T-helper 2 cell treated with Interferon-gamma antibody and Interleukin-4, amounts not matched to agents 5 μg/mL and 100 μg/mL, for 36 hours (primary cell): ENCODE results near the gene FAM163A.
"Not testable (repeated sequence)": the region's sequence is repeated elsewhere in the genome, so short reads cannot be mapped to it uniquely, and the experiment has no call there.

Source experiments
- DNase-seq: peaks from one replicate; pipeline ENCODE4 v3.0.0; 2021; ENCODE audit warnings: low spot score
- H3K27ac Mint-ChIP-seq: one replicate; pipeline ENCODE4 v1.8.0; 2021; ENCODE audit warnings: mild to moderate bottlenecking, mixed read lengths
- H3K27me3 Mint-ChIP-seq: one replicate; pipeline ENCODE4 v1.8.0; 2021; ENCODE audit warnings: low read depth, mixed read lengths
- H3K36me3 Mint-ChIP-seq: one replicate; pipeline ENCODE4 v1.8.0; 2021; ENCODE audit warnings: low read depth, mixed read lengths
- H3K4me1 Mint-ChIP-seq: one replicate; pipeline ENCODE4 v1.8.0; 2021; ENCODE audit warnings: low read depth, mixed read lengths
- H3K4me3 Mint-ChIP-seq: one replicate; pipeline ENCODE4 v1.8.0; 2022; ENCODE audit warnings: mild to moderate bottlenecking, moderate library complexity, mixed read lengths
- H3K9me3 Mint-ChIP-seq: one replicate; pipeline ENCODE4 v1.8.0; 2021; ENCODE audit warnings: mixed read lengths

FAM163A gene

GRCh38 chr1:179788259-179788658, 45.2 kb downstream of the FAM163A start:
- Mint-ChIP-seq H3K27me3 (no peaks in the 10 kb centered on the region), H3K27ac (no peak overlapping the region), H3K4me1 (no peaks in the 10 kb centered on the region), H3K9me3 (no peaks in the 10 kb centered on the region), H3K4me3 (no peak overlapping the region), H3K36me3 (no peaks in the 10 kb centered on the region)
- no peak for DNase-seq

GRCh38 chr1:179793281-179793680, 50.2 kb downstream of the FAM163A start:
- H3K4me1 Mint-ChIP-seq = no peaks in the 10 kb centered on the region
- no peaks in the 10 kb centered on the region for H3K9me3 Mint-ChIP-seq
- H3K36me3 Mint-ChIP-seq = no peaks in the 10 kb centered on the region
- no peak overlapping the region for H3K27ac Mint-ChIP-seq
- no peaks in the 10 kb centered on the region for H3K27me3 Mint-ChIP-seq
- H3K4me3 Mint-ChIP-seq = no peak overlapping the region
- no peak for DNase-seq

GRCh38 chr1:179794146-179794545, 51.1 kb downstream of the FAM163A start:
- Mint-ChIP-seq H3K27ac (no peak overlapping the region), H3K4me3 (no peak overlapping the region), H3K36me3 (no peaks in the 10 kb centered on the region), H3K9me3 (no peaks in the 10 kb centered on the region), H3K27me3 (no peaks in the 10 kb centered on the region), H3K4me1 (no peaks in the 10 kb centered on the region)
- DNase-seq = no peak

GRCh38 chr1:179794669-179795068, 51.6 kb downstream of the FAM163A start:
- Mint-ChIP-seq H3K9me3 (no peaks in the 10 kb centered on the region), H3K4me3 (no peak overlapping the region), H3K4me1 (no peaks in the 10 kb centered on the region), H3K27me3 (no peaks in the 10 kb centered on the region), H3K36me3 (no peaks in the 10 kb centered on the region), H3K27ac (no peak overlapping the region)
- DNase-seq = no peak

- Mint-ChIP-seq H3K4me1 (no peaks in the 10 kb centered on the region), H3K27me3 (no peaks in the 10 kb centered on the region), H3K27ac (no peak overlapping the region), H3K4me3 (no peak overlapping the region), H3K36me3 (no peaks in the 10 kb centered on the region), H3K9me3 (no peaks in the 10 kb centered on the region)
- no peak for DNase-seq
Observed at GRCh38 chr1:179798213-179798863, 55.2 kb downstream of the FAM163A start.

GRCh38 chr1:179798864-179799516, 55.9 kb downstream of the FAM163A start:
- no peaks in the 10 kb centered on the region for H3K4me1 Mint-ChIP-seq
- no peaks in the 10 kb centered on the region for H3K9me3 Mint-ChIP-seq
- no peak for DNase-seq
- H3K27ac Mint-ChIP-seq = no peak overlapping the region
- no peaks in the 10 kb centered on the region for H3K36me3 Mint-ChIP-seq
- no peak overlapping the region for H3K4me3 Mint-ChIP-seq
- no peaks in the 10 kb centered on the region for H3K27me3 Mint-ChIP-seq

GRCh38 chr1:179800481-179800880, 57.4 kb downstream of the FAM163A start:
- Mint-ChIP-seq H3K27ac (no peak overlapping the region), H3K27me3 (no peaks in the 10 kb centered on the region), H3K36me3 (no peaks in the 10 kb centered on the region), H3K4me1 (no peaks in the 10 kb centered on the region), H3K9me3 (no peaks in the 10 kb centered on the region), H3K4me3 (no peak overlapping the region)
- DNase-seq = no peak

GRCh38 chr1:179803104-179803503, 60.0 kb downstream of the FAM163A start:
- Mint-ChIP-seq H3K27me3 (peaks cover 3% of the 10 kb centered on the region), H3K9me3 (no peaks in the 10 kb centered on the region), H3K4me3 (no peak overlapping the region), H3K4me1 (no peaks in the 10 kb centered on the region), H3K27ac (no peak overlapping the region), H3K36me3 (no peaks in the 10 kb centered on the region)
- no peak for DNase-seq

GRCh38 chr1:179803918-179804317, 60.8 kb downstream of the FAM163A start:
- Mint-ChIP-seq H3K36me3 (no peaks in the 10 kb centered on the region), H3K27me3 (peaks cover 3% of the 10 kb centered on the region), H3K9me3 (no peaks in the 10 kb centered on the region), H3K4me3 (no peak overlapping the region), H3K27ac (no peak overlapping the region), H3K4me1 (no peaks in the 10 kb centered on the region)
- no peak for DNase-seq

DNA sequence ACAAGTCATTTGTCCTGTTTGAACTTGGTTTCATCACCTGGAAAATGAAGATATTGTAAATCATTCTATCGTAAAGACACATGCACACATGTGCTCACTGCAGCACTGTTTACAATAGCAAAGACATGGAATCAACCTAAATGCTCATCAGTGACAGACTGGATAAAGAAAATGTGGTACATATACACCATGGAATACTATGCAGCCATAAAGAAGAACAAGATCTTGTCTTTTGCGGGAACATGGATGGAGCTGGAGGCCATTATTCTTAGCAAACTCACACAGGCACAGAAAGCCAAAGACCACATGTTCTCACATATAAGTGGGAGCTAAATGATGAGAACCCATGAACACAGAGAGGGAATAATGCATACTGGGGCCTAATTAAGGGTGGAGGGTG, 61.3 kb downstream of the FAM163A start:
- H3K4me1 Mint-ChIP-seq, H3K36me3 Mint-ChIP-seq, H3K4me3 Mint-ChIP-seq, DNase-seq, H3K27me3 Mint-ChIP-seq, H3K9me3 Mint-ChIP-seq, H3K27ac Mint-ChIP-seq: not testable (repeated sequence)

DNA sequence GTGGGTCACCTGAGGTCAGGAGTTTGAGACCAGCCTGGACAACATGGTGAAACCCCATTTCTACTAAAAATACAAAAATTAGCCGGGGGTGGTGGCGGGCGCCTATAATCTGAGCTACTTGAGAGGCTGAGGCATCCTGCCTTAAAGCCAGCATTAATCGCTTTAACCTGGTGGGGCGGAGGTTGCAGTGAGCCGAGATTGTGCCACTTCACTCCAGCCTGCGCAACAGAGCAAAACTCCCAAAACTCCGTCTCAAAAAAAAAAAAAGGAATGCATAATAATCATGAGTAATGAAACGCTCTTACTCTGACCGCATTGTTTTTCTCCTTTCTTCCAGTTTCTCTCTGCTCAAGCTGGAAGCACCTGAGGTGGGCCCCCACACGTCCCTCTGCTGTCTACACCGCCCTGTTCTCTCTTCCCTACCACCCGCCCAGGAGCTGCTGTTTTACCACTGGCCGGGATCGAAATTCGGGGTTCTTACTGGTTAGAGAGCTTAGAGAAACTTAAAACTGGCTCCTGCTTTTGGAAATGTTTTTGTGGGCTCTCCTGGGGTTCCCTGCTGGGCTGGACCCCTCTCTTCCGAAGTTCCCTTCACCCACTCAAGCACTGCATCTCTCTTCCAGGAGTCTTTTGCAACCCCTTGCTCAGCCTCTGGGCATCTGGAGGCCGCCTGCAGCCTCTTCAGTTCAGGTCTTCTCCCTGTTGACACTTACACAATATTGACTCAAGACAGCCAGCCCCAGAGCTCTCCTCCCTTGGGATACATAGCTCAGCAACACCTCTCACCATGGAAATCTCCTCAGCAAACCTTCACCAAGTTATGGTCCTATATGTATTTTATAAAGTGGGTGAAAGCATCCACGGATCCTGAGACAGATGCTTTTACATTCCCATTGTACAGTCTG, 62.5 kb downstream of the FAM163A start:
- no peak overlapping the region for H3K27ac Mint-ChIP-seq
- H3K4me3 Mint-ChIP-seq = no peak overlapping the region
- no peaks in the 10 kb centered on the region for H3K9me3 Mint-ChIP-seq
- no peaks in the 10 kb centered on the region for H3K36me3 Mint-ChIP-seq
- H3K27me3 Mint-ChIP-seq = peaks cover 3% of the 10 kb centered on the region
- H3K4me1 Mint-ChIP-seq = no peaks in the 10 kb centered on the region
- DNase-seq = no peak

GRCh38 chr1:179806333-179806732, 63.2 kb downstream of the FAM163A start:
- DNase-seq = no peak
- no peaks in the 10 kb centered on the region for H3K36me3 Mint-ChIP-seq
- H3K4me1 Mint-ChIP-seq = no peaks in the 10 kb centered on the region
- no peak overlapping the region for H3K27ac Mint-ChIP-seq
- H3K4me3 Mint-ChIP-seq = no peak overlapping the region
- H3K9me3 Mint-ChIP-seq = no peaks in the 10 kb centered on the region
- H3K27me3 Mint-ChIP-seq = peaks cover 6% of the 10 kb centered on the region

DNA sequence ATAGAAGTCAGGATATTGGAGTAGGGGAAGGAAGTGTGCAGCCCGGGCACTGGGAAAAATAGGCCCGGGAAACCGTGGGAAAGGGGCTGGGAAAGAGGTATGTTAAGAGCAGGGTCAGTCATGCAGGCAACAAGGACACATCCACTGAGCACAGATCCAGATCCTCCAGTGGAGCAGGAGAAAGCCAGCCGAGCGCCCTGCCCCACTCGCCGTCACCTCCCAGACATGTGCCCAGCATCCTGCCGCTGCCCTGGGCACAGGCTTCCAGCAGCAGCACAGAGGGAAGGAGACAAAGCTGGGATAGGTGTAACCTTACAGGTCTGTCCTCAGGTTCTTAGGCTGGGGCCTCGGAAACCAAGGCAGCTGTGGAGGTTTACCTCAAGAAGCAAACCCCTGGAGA, 64.2 kb downstream of the FAM163A start:
- H3K27me3 Mint-ChIP-seq = peaks cover 6% of the 10 kb centered on the region
- no peaks in the 10 kb centered on the region for H3K9me3 Mint-ChIP-seq
- H3K27ac Mint-ChIP-seq = no peak overlapping the region
- no peaks in the 10 kb centered on the region for H3K36me3 Mint-ChIP-seq
- no peak for DNase-seq
- H3K4me1 Mint-ChIP-seq = no peaks in the 10 kb centered on the region
- H3K4me3 Mint-ChIP-seq = no peak overlapping the region
